ENCODE results near the gene MAST4.

The MAST4 gene

GRCh38 chr5:66840511-66841013 is 244.4 kb downstream of the MAST4 start:
- Histone ChIP-seq H3K4me2 (ENCODE audit: low read length) (no peak overlapping the region), H3K4me1 (ENCODE audit: control insufficient read depth, low read length) (no peaks in the 10 kb centered on the region), H3K9me3 (ENCODE audit: control insufficient read depth, insufficient read depth, low read length) (no peaks in the 10 kb centered on the region)

GRCh38 chr5:66841264-66841663 is 245.1 kb downstream of the MAST4 start:
- H3K27me3 ChIP-seq (ENCODE audit: control insufficient read depth, low read length) = peaks cover 7% of the 10 kb centered on the region; the same call in 1 of the 2 replicates
- H3K9me3 ChIP-seq (ENCODE audit: control insufficient read depth, insufficient read depth, low read length) = no peaks in the 10 kb centered on the region
- H3K4me3 ChIP-seq (ENCODE audit: low read length) = no peak overlapping the region
- no peak overlapping the region for H3K4me2 ChIP-seq (ENCODE audit: low read length)
- no peaks in the 10 kb centered on the region for H3K36me3 ChIP-seq (ENCODE audit: control insufficient read depth, low read length)
- no peaks in the 10 kb centered on the region for H4K20me1 ChIP-seq (ENCODE audit: control insufficient read depth, insufficient read depth, low read depth, low read length)
- H3F3A ChIP-seq (ENCODE audit: control insufficient read depth, insufficient read depth) = no peaks in the 10 kb centered on the region
- TF ChIP-seq EZH2phosphoT487 (IDR thresholded peaks at IDR 0.05; ENCODE audit: borderline replicate concordance, low read length) (no peak), CTCF (IDR thresholded peaks at IDR 0.05; ENCODE audit: low read depth, low read length, poor library complexity, severe bottlenecking) (no peak)
- no peaks in the 10 kb centered on the region for H3K79me2 ChIP-seq (ENCODE audit: control insufficient read depth, low read length)
- no peak overlapping the region for H3K27ac ChIP-seq (ENCODE audit: low read depth, low read length)
- no peaks in the 10 kb centered on the region for H3K9me2 ChIP-seq (replicated peaks; ENCODE audit: control insufficient read depth, low read length)
- H3K4me1 ChIP-seq (ENCODE audit: control insufficient read depth, low read length) = no peaks in the 10 kb centered on the region

More at GRCh38 chr5:66840511-66841013, 244.4 kb downstream of the MAST4 start:
- Histone ChIP-seq H4K20me1 (ENCODE audit: control insufficient read depth, insufficient read depth, low read depth, low read length) (no peaks in the 10 kb centered on the region), H3K36me3 (ENCODE audit: control insufficient read depth, low read length) (no peaks in the 10 kb centered on the region), H3F3A (ENCODE audit: control insufficient read depth, insufficient read depth) (no peaks in the 10 kb centered on the region), H3K4me3 (ENCODE audit: low read length) (no peak overlapping the region), H3K9me2 (replicated peaks; ENCODE audit: control insufficient read depth, low read length) (no peaks in the 10 kb centered on the region), H3K79me2 (ENCODE audit: control insufficient read depth, low read length) (no peaks in the 10 kb centered on the region), H3K27ac (ENCODE audit: low read depth, low read length) (no peak overlapping the region), H3K27me3 (ENCODE audit: control insufficient read depth, low read length) (peaks cover 7% of the 10 kb centered on the region; the same call in 1 of the 2 replicates)
- TF ChIP-seq CTCF (IDR thresholded peaks at IDR 0.05; ENCODE audit: low read depth, low read length, poor library complexity, severe bottlenecking) = no peak
- TF ChIP-seq EZH2phosphoT487 (IDR thresholded peaks at IDR 0.05; ENCODE audit: borderline replicate concordance, low read length) = no peak

GRCh38 chr5:66842540-66842939 is 246.3 kb downstream of the MAST4 start:
- H4K20me1 ChIP-seq (ENCODE audit: control insufficient read depth, insufficient read depth, low read depth, low read length) = no peaks in the 10 kb centered on the region
- no peak overlapping the region for H3K27ac ChIP-seq (ENCODE audit: low read depth, low read length)
- H3K9me2 ChIP-seq (replicated peaks; ENCODE audit: control insufficient read depth, low read length) = no peaks in the 10 kb centered on the region
- no peak overlapping the region for H3K4me3 ChIP-seq (ENCODE audit: low read length)
- no peak overlapping the region for H3K4me2 ChIP-seq (ENCODE audit: low read length)
- no peaks in the 10 kb centered on the region for H3K4me1 ChIP-seq (ENCODE audit: control insufficient read depth, low read length)
- H3K27me3 ChIP-seq (ENCODE audit: control insufficient read depth, low read length) = peaks cover 7% of the 10 kb centered on the region; the same call in 1 of the 2 replicates
- TF ChIP-seq CTCF (IDR thresholded peaks at IDR 0.05; ENCODE audit: low read depth, low read length, poor library complexity, severe bottlenecking) = no peak
- H3K9me3 ChIP-seq (ENCODE audit: control insufficient read depth, insufficient read depth, low read length) = no peaks in the 10 kb centered on the region
- no peaks in the 10 kb centered on the region for H3F3A ChIP-seq (ENCODE audit: control insufficient read depth, insufficient read depth)
- H3K79me2 ChIP-seq (ENCODE audit: control insufficient read depth, low read length) = no peaks in the 10 kb centered on the region
- H3K36me3 ChIP-seq (ENCODE audit: control insufficient read depth, low read length) = no peaks in the 10 kb centered on the region

Measured in DOHH2 (cell line).